Measurements from ENCODE around the gene EPHA10.
"Not testable (repeated sequence)": the region's sequence is repeated elsewhere in the genome, so short reads cannot be mapped to it uniquely, and the experiment has no call there.

The EPHA10 gene

GRCh38 chr1:37771440-37771839 is 6.5 kb upstream of the EPHA10 start:
- in situ Hi-C loops (cut with MboI; ENCODE audit: low sequenced_read_pairs) = not testable (repeated sequence)

- in situ Hi-C loops (cut with MboI; ENCODE audit: low sequenced_read_pairs) = no loop called here
Observed at GRCh38 chr1:37767488-37767887, 2.6 kb upstream of the EPHA10 start.

GRCh38 chr1:37765916-37766664 is 1.2 kb upstream of the EPHA10 start:
- in situ Hi-C loops (cut with MboI; ENCODE audit: low sequenced_read_pairs) = no loop called here

DNA sequence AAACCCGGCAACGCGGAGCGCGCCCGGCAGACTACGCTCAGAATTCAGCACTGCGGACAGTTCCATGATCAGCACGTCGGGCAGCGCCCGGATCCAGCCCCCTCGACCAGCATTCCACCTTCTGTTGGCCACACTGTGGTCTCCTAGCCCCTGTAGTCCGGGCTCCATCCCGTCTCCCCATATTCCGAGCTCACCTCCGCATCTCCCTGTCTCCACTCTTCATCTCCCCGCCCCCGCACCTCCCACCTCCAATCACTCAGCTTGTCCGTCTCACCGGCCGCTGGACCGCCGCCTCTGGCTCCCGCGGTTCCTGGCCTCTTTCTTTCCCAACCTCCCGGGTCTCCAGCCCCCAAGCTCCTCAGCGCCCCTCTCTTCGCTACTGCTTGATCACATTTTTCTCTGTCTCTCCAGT is 500 bp downstream of the EPHA10 start:
- in situ Hi-C loops (cut with MboI; ENCODE audit: low sequenced_read_pairs) = no loop called here

GRCh38 chr1:37763791-37764413 is 1.0 kb downstream of the EPHA10 start:
- in situ Hi-C loops (cut with MboI; ENCODE audit: low sequenced_read_pairs) = no loop called here

DNA sequence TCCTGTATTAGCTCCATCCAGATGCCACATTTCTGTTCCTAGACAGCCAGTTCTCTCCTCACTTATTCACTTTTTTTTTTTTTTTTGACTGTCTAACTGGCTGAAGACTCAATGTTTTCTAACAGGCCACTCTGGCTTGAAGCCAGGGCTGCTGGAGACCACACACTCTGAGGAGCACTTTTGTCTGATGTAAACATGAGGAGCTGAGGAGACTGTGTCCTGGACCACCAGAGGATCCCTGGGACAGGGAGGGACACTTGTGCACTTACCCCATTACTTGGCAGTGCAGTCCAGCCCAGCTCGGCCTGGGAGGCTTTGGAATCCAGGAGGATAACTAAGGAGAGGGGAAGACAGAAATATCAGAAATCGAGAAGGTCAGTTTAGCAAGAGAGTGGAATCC is 2.4 kb downstream of the EPHA10 start:
- in situ Hi-C loops (cut with MboI; ENCODE audit: low sequenced_read_pairs) = no loop called here

GRCh38 chr1:37761416-37762095 is 3.4 kb downstream of the EPHA10 start:
- in situ Hi-C loops (cut with MboI; ENCODE audit: low sequenced_read_pairs) = no loop called here

- in situ Hi-C loops (cut with MboI; ENCODE audit: low sequenced_read_pairs) = no loop called here
Observed at GRCh38 chr1:37759451-37759850, 5.5 kb downstream of the EPHA10 start.

- in situ Hi-C loops (cut with MboI; ENCODE audit: low sequenced_read_pairs) = no loop called here
Observed at GRCh38 chr1:37755951-37756560, 8.9 kb downstream of the EPHA10 start.

- in situ Hi-C loops (cut with MboI; ENCODE audit: low sequenced_read_pairs) = no loop called here
Observed at GRCh38 chr1:37755290-37755689, 9.6 kb downstream of the EPHA10 start.

- in situ Hi-C loops (cut with MboI; ENCODE audit: low sequenced_read_pairs) = no loop called here
Observed at GRCh38 chr1:37753473-37754321, 11.2 kb downstream of the EPHA10 start.

DNA sequence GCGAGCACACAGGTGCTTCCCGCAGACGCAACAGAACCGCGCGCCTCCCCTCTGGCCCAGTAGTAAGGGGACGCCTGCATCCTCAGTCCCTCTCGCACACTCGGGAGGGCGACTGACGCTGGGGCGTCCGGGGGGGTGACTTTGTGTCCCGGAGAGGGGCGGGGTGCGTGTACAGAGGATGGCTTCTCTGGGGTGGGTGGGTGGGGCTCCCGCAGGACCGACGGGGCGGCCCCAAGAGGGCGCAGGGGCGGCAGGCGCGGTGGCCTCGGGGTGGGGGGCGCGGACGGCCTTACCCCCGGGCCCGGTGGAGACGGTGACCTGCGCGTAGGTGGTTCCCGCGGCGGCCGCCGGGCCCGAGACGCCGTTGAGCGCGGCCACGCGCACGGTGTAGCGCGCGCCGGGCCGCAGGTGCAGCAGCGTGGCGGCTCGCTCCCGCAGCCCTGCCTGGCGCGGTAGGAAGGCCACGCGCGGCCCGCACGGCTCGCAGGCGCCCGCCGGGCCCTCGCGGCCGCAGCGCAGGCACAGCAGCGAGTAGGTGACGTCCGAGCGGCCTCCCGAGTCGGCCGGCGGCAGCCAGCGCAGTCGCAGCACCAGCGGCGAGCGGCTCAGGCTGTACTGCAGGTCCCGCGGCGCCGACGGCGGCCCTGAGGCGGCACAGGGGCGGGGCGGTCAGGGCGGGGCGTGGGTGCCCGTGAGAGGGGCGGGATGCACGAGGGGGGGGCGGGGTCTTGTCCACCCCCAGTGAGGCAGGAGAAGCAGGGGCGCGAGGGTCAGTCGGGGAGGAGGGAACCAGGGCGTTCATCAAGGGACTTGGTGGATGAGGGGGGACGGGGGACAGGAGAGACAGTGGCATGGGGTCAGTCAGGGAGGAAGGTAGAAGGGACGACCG is 12.1 kb downstream of the EPHA10 start:
- in situ Hi-C loops (cut with MboI; ENCODE audit: low sequenced_read_pairs) = no loop called here

DNA sequence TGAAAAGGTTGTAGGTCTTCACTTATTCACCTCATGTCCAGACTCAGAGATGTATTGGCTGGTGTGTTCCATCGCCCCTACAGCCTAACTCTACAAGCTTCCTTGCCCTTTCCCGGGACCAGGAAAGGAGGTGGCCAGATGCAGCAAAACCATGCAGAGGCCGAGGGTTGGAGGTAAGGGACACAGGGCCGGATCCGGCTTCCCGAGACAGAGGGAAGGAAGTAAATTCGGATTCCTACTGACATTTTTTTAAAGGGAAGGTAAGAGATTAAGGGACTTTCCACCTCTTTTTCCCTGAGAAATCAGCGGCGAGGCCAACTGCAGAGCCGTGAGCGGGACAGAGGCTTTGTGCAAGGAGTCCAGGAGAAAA is 12.7 kb downstream of the EPHA10 start:
- in situ Hi-C loops (cut with MboI; ENCODE audit: low sequenced_read_pairs) = no loop called here

GRCh38 chr1:37748565-37748964 is 16.4 kb downstream of the EPHA10 start:
- in situ Hi-C loops (cut with MboI; ENCODE audit: low sequenced_read_pairs) = no loop called here

GRCh38 chr1:37746806-37747205 is 18.1 kb downstream of the EPHA10 start:
- in situ Hi-C loops (cut with MboI; ENCODE audit: low sequenced_read_pairs) = no loop called here

- in situ Hi-C loops (cut with MboI; ENCODE audit: low sequenced_read_pairs) = no loop called here
Observed at GRCh38 chr1:37741662-37742061, 23.3 kb downstream of the EPHA10 start.

DNA sequence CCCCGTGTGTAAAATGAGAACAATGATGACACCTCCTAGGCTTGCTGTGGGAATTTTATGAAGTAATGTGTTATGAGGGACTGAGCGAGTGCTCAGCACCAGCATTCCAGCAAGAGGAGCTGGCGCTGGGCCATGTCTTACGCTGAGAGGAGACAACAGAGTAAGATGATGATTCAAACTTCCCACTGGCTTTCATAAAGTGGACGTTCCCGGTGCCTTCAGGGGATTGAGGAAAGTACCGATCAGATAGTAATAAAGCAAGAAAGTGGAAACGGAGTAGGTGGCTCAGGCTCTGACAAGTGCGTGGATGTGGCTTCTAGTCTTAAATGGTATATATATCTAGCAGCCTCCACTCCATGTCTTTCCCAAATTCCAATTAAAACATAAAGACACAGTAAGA is 23.8 kb downstream of the EPHA10 start:
- in situ Hi-C loops (cut with MboI; ENCODE audit: low sequenced_read_pairs) = no loop called here

GRCh38 chr1:37739222-37739621 is 25.7 kb downstream of the EPHA10 start:
- in situ Hi-C loops (cut with MboI; ENCODE audit: low sequenced_read_pairs) = no loop called here

DNA sequence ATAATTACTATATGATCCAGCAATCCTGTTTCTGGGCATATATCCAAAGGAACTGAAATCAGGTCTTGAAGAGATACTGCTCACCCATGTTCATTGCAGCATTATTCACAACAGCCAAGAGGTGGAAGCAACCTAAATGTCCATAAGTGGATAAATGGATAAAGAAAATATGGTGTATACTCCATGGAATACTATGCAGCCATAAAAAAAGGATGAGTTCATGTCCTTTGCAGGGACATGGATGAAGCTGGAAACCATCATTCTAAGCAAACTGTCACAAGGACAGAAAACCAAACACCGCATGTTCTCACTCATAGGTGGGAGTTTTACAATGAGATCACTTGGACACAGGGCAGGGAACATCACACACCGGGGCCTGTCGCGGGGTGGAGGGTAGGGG is 26.3 kb downstream of the EPHA10 start:
- in situ Hi-C loops (cut with MboI; ENCODE audit: low sequenced_read_pairs) = not testable (repeated sequence)

DNA sequence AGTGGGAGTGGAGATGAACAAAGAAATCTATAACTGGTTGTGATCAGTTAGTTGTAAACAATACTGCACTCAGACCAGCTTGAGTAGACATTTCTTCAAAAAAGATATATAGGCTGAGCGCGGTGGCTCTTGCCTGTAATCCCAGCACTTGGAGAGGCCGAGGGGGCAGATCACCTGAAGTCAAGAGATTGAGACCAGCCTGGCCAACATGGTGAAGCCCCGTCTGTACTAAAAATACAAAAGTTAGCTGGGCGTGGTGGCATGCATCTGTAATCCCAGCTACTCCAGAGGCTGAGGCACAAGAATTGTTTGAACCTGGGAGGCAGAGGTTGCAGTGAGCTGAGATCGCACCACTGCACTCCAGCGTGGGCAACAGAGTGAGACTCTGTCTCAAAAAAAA is 26.9 kb downstream of the EPHA10 start:
- in situ Hi-C loops (cut with MboI; ENCODE audit: low sequenced_read_pairs) = not testable (repeated sequence)
